CD4-positive, alpha-beta T cell treated with Interferon alpha-2 for 1 hour (primary cell): ENCODE results near the gene PLSCR4.

Source experiments
- DNase-seq, 2 donors: peaks; one replicate each; pipeline ENCODE4 v3.0.0-alpha.2; 2020 to 2022

The PLSCR4 gene

DNA sequence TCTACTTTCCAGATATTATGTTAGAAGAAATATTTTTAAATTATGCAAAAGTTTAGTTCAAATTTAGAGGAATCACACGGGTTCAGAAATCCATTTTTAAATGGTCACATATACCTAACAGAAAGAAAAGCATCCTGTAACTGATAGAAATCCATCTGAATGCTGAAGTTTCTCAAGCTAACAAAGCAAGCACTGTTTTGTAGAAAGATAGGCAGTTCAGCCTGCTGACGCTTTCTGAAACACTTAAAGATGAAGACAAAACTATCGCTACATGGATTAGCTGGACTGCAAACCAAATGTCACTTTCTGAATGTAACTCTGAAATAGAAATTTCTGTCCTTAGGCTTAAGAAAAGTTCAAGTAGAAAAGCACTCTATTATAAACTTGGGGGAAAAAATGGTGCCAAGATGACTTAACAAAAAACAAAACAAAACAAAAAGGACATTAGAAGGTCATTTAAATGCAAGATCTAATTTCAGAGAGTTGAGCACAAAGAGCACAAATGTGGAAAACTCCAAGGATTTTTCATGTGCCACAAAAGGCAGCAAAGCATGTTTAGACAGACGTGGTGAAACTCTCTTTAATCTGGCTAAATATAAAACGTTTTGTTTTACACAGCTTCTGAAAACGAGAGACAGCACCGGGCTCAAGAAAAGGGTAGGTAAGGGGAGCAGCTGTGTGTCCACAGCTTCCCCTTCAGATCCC is 91.1 kb downstream of the PLSCR4 start:
- DNase-seq, result no peak

DNA sequence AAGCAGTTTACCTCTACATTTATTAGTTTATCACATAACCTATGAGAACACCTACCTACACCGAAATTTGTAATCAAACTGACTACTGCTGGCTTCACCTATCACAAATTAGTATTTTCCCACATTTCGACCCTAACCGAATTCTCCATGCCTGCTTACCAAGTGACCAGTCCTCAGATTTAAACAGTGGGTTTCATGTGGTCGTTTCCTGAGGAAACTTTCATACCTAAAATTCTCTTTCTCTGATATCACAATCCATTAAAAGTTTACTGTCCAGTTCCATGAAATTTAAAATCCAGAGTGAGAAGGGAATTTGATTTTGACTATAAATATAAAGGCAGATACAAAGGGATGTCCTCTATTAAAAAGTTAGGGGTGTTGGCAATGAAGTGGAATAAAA is 91.9 kb downstream of the PLSCR4 start:
- DNase-seq, result no peak

DNA sequence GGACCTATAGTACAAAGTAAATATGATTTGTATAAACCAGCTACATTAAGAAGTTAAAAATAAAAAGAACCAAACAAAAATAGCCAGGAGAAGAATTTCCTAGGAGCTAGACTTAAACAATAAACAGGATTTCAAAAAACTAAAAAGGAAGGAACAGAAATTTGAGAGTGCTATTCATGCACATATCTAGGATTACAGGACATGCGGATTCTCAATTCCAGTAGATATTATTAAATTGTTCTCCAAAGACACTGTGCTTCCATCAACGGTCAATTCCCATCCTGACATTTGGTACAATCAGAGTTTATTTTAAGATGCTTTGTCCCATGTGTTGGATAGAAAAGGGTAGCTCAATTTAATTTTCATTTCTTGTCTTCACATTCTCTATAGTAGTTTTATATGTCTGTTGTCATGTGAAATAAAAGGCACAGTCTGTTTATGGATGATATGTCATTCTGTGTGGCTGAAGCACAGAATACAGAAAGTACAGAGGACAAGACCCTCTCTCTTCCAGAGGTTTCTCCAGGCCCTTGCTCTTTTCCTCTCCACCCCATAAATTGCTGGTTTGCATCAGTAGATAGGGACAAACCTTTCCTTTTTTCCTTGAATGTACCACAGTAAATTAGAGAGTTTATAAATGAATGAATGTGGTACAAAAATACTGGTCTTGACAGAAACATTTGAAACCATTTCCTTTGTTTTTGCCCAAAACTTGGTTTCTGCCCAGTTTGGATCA is 93.4 kb downstream of the PLSCR4 start:
- no peak for DNase-seq

DNA sequence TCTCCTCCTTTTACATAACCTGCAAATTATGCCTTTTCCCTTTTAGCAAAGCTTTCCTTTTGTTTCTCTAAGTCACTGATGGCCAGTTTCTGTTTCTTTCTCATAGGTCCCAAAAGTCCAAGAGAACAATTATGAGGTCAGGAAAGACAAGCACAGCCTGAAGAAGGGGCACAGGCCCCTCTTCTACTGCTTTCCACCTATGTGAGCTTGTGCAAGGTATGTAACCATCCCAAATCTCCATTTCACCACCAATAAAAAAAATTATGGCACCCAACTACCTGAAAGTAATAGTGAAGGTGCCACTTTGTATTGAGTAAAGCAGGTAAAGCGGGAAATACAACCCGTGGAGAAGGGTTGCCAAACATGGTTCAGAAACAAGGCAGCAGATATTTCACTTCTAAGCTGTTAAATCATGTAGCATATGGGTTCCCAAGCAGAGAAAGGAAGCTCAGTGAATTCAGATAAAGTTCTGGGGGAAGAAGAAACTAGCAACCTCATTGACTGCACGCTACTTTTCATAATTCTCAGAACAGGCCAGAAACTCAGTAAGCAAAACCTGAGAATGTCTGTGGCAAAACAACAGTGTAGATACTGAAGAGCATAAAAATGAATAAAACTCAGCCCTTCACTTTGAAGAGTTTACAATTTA is 94.1 kb downstream of the PLSCR4 start:
- no peak for DNase-seq

DNA sequence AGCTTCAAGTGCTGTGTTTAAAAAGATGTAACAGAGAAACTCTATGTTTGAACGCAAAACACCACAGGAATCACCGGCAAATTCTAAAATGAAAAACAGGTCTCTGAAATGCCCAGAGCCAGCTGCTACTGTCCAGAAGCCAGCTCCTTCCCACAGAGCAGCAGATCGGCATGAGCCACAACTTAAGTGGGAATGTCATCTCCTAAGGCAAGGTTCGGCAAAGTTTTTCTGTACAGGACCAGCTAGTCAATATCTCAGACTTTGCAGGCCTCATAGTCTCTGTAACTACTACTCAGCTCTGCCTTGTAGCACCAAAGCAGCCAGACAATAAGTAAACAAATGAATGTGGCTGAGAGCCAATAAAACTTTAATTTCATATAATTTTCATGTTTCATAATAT is 94.8 kb downstream of the PLSCR4 start:
- DNase-seq, result no peak

DNA sequence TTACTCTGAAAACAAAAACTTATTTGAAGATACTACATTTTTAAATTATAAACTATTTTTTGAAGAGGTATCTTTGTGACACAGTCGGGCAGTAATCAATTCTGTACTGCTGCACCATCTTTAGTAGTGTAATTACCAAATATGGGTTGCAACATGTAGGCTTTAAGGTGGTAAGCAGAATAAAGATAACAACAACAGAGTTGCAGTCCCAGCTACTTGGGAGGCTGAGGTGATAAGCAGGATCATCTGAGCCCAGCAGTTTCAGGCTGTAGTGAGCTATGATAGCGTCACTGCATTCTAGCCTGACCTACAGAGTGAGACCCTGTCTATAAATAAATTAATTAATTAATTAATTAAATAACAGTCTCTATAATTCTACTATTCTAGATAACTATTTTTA is 95.9 kb downstream of the PLSCR4 start:
- no peak for DNase-seq

DNA sequence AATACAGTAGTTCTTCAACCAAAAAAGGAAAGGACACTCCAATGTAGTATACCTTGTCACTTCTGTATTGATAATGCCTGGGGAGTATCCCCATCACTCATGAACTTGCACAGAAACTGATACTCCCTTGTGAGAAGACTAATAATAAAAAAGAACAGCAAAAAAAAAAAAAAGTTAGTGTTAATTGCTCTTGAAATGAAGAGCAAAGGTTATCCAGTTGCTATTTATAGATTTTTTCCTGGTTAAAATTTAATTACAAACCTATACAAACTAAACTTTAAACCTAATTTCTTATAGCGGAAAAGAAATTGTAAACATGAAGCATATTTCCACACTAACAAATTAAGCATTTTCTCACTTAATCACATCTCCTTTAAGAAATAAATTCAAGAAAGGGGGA is 96.6 kb downstream of the PLSCR4 start:
- DNase-seq, result no peak

DNA sequence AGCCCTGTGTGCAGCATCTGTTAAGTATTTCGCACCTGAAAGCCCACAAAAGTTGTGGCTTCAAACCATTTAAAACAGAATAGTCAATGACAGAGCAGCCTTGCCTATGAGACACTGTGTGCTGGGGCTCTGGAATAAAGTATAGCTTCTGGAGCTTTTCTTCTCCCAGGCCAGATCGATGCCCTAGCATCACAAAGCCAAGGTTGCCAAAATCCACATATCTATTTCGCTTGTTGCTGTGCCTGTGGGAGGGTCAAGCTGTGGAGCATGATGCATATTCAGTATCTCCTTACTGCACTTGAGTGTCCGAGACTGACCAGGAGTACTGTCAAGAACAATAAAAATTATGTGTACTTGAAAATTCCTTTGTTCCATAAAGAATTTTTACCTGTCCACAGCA is 97.5 kb downstream of the PLSCR4 start:
- DNase-seq, result no peak

DNA sequence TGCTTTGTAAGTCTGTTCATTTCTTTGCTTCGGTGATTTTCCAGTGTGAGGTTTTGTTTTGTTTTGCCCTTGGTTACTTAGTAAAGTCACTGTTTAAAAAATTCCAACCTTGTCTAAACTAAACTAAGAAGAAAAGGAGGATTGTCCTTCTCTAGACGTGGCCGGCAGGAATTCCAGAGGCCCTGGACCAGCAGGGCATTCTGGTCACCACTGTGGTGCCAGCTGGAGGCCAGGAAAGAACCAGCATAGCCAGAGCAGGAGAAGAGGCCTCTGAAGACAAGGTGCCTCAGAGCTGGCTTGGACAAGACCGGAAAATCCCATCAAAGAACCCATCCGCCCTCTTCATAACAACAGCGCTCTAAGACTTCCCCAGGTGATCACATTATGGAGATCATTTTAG is 98.1 kb downstream of the PLSCR4 start:
- DNase-seq, result no peak

DNA sequence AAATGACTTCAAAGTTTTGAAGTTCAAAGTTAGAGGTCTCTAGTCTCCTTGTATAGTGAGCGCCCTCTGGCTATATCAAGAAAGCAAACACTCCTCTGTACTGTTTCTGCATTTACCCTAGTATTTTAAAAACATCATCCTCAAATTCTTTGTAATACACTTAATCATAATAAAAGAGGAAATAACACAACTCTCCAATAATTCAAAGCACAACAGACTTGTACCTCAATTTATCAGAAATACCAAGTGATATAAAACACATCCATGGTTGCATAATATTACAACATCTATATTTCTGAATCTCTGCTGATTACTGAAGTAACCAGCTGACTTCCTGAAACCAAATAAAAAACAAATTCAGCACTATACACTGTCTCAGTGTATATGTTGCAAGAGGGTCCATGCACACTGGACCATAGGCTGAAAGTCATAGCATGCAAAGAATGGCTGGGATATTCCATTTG is 102.4 kb downstream of the PLSCR4 start:
- no peak for DNase-seq

DNA sequence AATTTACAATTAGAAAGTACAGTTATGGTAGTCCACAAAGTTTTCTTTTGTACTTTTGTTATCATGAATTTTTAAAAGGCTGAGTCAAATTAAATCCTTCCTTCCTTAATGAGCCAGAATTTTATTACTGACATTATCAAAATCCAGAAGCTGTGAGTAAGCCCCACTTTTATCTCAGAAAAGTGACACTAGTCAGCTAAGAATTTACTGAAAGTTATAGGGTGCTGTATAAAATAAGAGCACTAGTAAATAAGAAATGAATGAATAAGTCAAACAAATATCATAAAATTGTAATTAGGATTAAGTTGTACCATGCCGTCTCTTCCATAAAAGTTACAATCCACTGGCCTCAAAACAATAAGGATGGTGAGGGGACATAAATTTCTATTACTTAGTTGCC is 105.3 kb downstream of the PLSCR4 start:
- no peak for DNase-seq

DNA sequence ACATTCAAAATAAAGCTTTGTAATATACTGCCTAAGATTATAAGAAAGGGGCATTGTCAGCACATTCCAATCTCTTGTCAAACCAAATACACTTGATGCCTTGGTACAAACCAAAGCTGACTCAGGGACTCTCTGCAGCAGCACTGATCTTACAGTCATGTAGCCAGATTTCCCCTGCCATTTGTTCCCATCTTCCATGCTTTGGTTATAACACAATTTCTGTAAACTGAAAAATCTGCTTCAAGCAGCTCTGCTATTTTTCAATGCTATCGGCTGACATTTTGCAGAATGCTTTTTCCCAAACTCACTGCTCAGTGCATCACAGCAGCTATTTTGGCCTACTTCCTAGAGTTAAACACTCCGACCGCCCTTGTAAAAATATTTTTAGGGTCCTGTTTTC is 108.1 kb downstream of the PLSCR4 start:
- DNase-seq, result no peak
